WTC11 (cell line): Measurements from ENCODE around the gene PTPN13.

ENCODE experiments used
- IRF2 ChIP-seq: sonication (generic); formaldehyde crosslinking; IDR thresholded peaks from 2 replicates; pipeline ENCODE4 v1.8.0; 2022; ENCODE audit warnings: low read depth, missing genetic modification reagents, borderline replicate concordance
- PREB ChIP-seq: sonication (generic); formaldehyde crosslinking; IDR thresholded peaks from 2 replicates; pipeline ENCODE4 v1.8.1; 2022; ENCODE audit warnings: mild to moderate bottlenecking, missing genetic modification reagents, moderate library complexity, borderline replicate concordance
- SP1 ChIP-seq: sonication (generic); formaldehyde crosslinking; conservative IDR thresholded peaks from 2 replicates; pipeline ENCODE4 v1.8.1; 2022; ENCODE audit warnings: missing genetic modification reagents
- ZNF121 ChIP-seq: sonication (generic); formaldehyde crosslinking; IDR thresholded peaks from 2 replicates; pipeline ENCODE4 v1.8.0; 2023; ENCODE audit warnings: missing genetic modification reagents
- ZNF423 ChIP-seq: fragments of 250-450 bp; sonication (Bioruptor Pico); IDR thresholded peaks from 2 replicates; pipeline ENCODE4 v2.1.2; 2022; ENCODE audit warnings: mild to moderate bottlenecking, moderate library complexity
- ZNF671 ChIP-seq: fragments of 250-450 bp; sonication (Bioruptor Pico); IDR thresholded peaks from 2 replicates; pipeline ENCODE4 v1.8.0; 2021; ENCODE audit warnings: mild to moderate bottlenecking
- TF ChIP-seq, protein P1 (sequence below): sonication (generic); formaldehyde crosslinking; IDR thresholded peaks from 2 replicates; pipeline ENCODE4 v1.8.1; 2022; ENCODE audit warnings: missing genetic modification reagents, borderline replicate concordance
- TF ChIP-seq, protein P2 (sequence below): sonication (generic); formaldehyde crosslinking; IDR thresholded peaks from 2 replicates; pipeline ENCODE4 v1.8.0; 2022; ENCODE audit warnings: mild to moderate bottlenecking, missing genetic modification reagents
- TF ChIP-seq, protein P3 (sequence below): fragments of 200-600 bp; IDR thresholded peaks from 2 replicates; pipeline ENCODE4 v1.8.0; 2022; ENCODE audit warnings: antibody characterized with exemption

- TF ChIP-seq PREB (CRISPR knock-in tag), result no peak
- TF ChIP-seq ZNF121 (CRISPR knock-in tag), result no peak
- no peak for TF ChIP-seq ZNF671 (CRISPR knock-in tag)
- TF ChIP-seq, protein P1, sequence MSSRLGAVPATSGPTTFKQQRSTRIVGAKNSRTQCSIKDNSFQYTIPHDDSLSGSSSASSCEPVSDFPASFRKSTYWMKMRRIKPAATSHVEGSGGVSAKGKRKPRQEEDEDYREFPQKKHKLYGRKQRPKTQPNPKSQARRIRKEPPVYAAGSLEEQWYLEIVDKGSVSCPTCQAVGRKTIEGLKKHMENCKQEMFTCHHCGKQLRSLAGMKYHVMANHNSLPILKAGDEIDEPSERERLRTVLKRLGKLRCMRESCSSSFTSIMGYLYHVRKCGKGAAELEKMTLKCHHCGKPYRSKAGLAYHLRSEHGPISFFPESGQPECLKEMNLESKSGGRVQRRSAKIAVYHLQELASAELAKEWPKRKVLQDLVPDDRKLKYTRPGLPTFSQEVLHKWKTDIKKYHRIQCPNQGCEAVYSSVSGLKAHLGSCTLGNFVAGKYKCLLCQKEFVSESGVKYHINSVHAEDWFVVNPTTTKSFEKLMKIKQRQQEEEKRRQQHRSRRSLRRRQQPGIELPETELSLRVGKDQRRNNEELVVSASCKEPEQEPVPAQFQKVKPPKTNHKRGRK (CRISPR knock-in tag), result no peak
- TF ChIP-seq, protein P2, sequence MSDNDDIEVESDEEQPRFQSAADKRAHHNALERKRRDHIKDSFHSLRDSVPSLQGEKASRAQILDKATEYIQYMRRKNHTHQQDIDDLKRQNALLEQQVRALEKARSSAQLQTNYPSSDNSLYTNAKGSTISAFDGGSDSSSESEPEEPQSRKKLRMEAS (CRISPR knock-in tag), result no peak
- no peak for TF ChIP-seq ZNF423 (CRISPR knock-in tag)
- TF ChIP-seq SP1 (CRISPR knock-in tag), result no peak
- no peak for TF ChIP-seq IRF2 (CRISPR knock-in tag)
- TF ChIP-seq, protein P3, sequence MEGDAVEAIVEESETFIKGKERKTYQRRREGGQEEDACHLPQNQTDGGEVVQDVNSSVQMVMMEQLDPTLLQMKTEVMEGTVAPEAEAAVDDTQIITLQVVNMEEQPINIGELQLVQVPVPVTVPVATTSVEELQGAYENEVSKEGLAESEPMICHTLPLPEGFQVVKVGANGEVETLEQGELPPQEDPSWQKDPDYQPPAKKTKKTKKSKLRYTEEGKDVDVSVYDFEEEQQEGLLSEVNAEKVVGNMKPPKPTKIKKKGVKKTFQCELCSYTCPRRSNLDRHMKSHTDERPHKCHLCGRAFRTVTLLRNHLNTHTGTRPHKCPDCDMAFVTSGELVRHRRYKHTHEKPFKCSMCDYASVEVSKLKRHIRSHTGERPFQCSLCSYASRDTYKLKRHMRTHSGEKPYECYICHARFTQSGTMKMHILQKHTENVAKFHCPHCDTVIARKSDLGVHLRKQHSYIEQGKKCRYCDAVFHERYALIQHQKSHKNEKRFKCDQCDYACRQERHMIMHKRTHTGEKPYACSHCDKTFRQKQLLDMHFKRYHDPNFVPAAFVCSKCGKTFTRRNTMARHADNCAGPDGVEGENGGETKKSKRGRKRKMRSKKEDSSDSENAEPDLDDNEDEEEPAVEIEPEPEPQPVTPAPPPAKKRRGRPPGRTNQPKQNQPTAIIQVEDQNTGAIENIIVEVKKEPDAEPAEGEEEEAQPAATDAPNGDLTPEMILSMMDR, result no peak
These were observed 92.6 kb downstream of the PTPN13 start for GRCh38 chr4:86686741-86687140.
